ENCODE data around the gene TTC7B. TPM values are rescaled to one million over a fixed set of nuclear protein-coding genes. Genes with fewer than 3 reads are reported as not detected.

TTC7B gene
- total and polyA plus RNA-seq, 2 donors (not counting 1 experiment from before 2014, with no cell fraction given): 18.8 to 37.5 TPM

- Histone ChIP-seq H3K4me2 (ENCODE audit: extremely low read depth, insufficient read depth, low read length) (no peak overlapping the region), H3K36me3 (ENCODE audit: control insufficient read depth, insufficient read depth, low read length) (no peaks in the 10 kb centered on the region), H4K20me1 (ENCODE audit: control insufficient read depth, extremely low read depth, insufficient read depth, low read length) (no peaks in the 10 kb centered on the region), H3K79me2 (ENCODE audit: control insufficient read depth, insufficient read depth, low read length) (no peaks in the 10 kb centered on the region), H2AFZ (ENCODE audit: low read length) (no peak overlapping the region), H3K27ac (ENCODE audit: insufficient read depth, low read length) (no peak overlapping the region), H3K9ac (ENCODE audit: insufficient read depth, low read length) (no peak overlapping the region), H3K9me3 (ENCODE audit: control insufficient read depth, insufficient read depth, low read depth, low read length) (no peaks in the 10 kb centered on the region), H3K4me1 (ENCODE audit: control insufficient read depth, extremely low read depth, insufficient read depth, low read length) (no peaks in the 10 kb centered on the region), H3K4me3 (replicated peaks in 1 of 4; ENCODE audit: control extremely low read depth in 1 of 4, insufficient read depth in 1 of 4, low read depth in 3 of 4, low read length in 4 of 4) (no peak overlapping the region), H3K27me3 (ENCODE audit: control insufficient read depth, insufficient read depth, low read length) (no peaks in the 10 kb centered on the region)
- DNase-seq (ENCODE audit: low read depth in 2 of 2): no peak
- TF ChIP-seq CTCF (conservative IDR thresholded peaks at IDR 0.05 in 1 of 2, IDR thresholded peaks at IDR 0.05 in 1 of 2; ENCODE audit: low read depth in 1 of 2, low read length in 2 of 2) (no peak), EZH2 (IDR thresholded peaks at IDR 0.05; ENCODE audit: low read length, missing control alignments) (no peak)
These were observed 20.4 kb upstream of the TTC7B start for GRCh38 chr14:90836692-90837063.

- no peaks in the 10 kb centered on the region for H3K27me3 ChIP-seq (ENCODE audit: control insufficient read depth, insufficient read depth, low read length)
- H4K20me1 ChIP-seq (ENCODE audit: control insufficient read depth, extremely low read depth, insufficient read depth, low read length): no peaks in the 10 kb centered on the region
- no peak overlapping the region for H3K27ac ChIP-seq (ENCODE audit: insufficient read depth, low read length)
- no peak for DNase-seq (ENCODE audit: low read depth in 2 of 2)
- no peak overlapping the region for H3K4me2 ChIP-seq (ENCODE audit: extremely low read depth, insufficient read depth, low read length)
- no peaks in the 10 kb centered on the region for H3K36me3 ChIP-seq (ENCODE audit: control insufficient read depth, insufficient read depth, low read length)
- no peak overlapping the region for H2AFZ ChIP-seq (ENCODE audit: low read length)
- H3K4me3 ChIP-seq (replicated peaks in 1 of 4; ENCODE audit: control extremely low read depth in 1 of 4, insufficient read depth in 1 of 4, low read depth in 3 of 4, low read length in 4 of 4): no peak overlapping the region
- peaks cover 6% of the 10 kb centered on the region for H3K4me1 ChIP-seq (ENCODE audit: control insufficient read depth, extremely low read depth, insufficient read depth, low read length)
- H3K9me3 ChIP-seq (ENCODE audit: control insufficient read depth, insufficient read depth, low read depth, low read length): no peaks in the 10 kb centered on the region
- H3K9ac ChIP-seq (ENCODE audit: insufficient read depth, low read length): no peak overlapping the region
- no peak for TF ChIP-seq CTCF (conservative IDR thresholded peaks at IDR 0.05 in 1 of 2, IDR thresholded peaks at IDR 0.05 in 1 of 2; ENCODE audit: low read depth in 1 of 2, low read length in 2 of 2)
- TF ChIP-seq EZH2 (IDR thresholded peaks at IDR 0.05; ENCODE audit: low read length, missing control alignments): no peak
- no peaks in the 10 kb centered on the region for H3K79me2 ChIP-seq (ENCODE audit: control insufficient read depth, insufficient read depth, low read length)
These were observed 15.6 kb upstream of the TTC7B start for GRCh38 chr14:90831821-90832220.

GRCh38 chr14:90830931-90831701, 14.9 kb upstream of the TTC7B start:
- Histone ChIP-seq H3K9ac (ENCODE audit: insufficient read depth, low read length) (no peak overlapping the region), H2AFZ (ENCODE audit: low read length) (no peak overlapping the region), H3K27ac (ENCODE audit: insufficient read depth, low read length) (no peak overlapping the region), H3K4me3 (replicated peaks in 1 of 4; ENCODE audit: control extremely low read depth in 1 of 4, insufficient read depth in 1 of 4, low read depth in 3 of 4, low read length in 4 of 4) (no peak overlapping the region), H3K79me2 (ENCODE audit: control insufficient read depth, insufficient read depth, low read length) (no peaks in the 10 kb centered on the region), H3K36me3 (ENCODE audit: control insufficient read depth, insufficient read depth, low read length) (no peaks in the 10 kb centered on the region), H4K20me1 (ENCODE audit: control insufficient read depth, extremely low read depth, insufficient read depth, low read length) (no peaks in the 10 kb centered on the region), H3K27me3 (ENCODE audit: control insufficient read depth, insufficient read depth, low read length) (no peaks in the 10 kb centered on the region), H3K9me3 (ENCODE audit: control insufficient read depth, insufficient read depth, low read depth, low read length) (no peaks in the 10 kb centered on the region), H3K4me2 (ENCODE audit: extremely low read depth, insufficient read depth, low read length) (no peak overlapping the region), H3K4me1 (ENCODE audit: control insufficient read depth, extremely low read depth, insufficient read depth, low read length) (peaks cover 6% of the 10 kb centered on the region)
- DNase-seq (ENCODE audit: low read depth in 2 of 2): no peak
- TF ChIP-seq CTCF (conservative IDR thresholded peaks at IDR 0.05 in 1 of 2, IDR thresholded peaks at IDR 0.05 in 1 of 2; ENCODE audit: low read depth in 1 of 2, low read length in 2 of 2) (no peak), EZH2 (IDR thresholded peaks at IDR 0.05; ENCODE audit: low read length, missing control alignments) (no peak)

Measured in fibroblast of lung (primary cell).